HL-60 (cell line): ENCODE data around the gene AQP12A.

Experiments used
- POLR2AphosphoS5 ChIP-seq: IDR thresholded peaks from 2 replicates; pipeline ENCODE4 v1.6.1; 2012; ENCODE audit warnings: low read depth
- SPI1 ChIP-seq: IDR thresholded peaks from 2 replicates; pipeline ENCODE4 v1.6.1; 2012; ENCODE audit warnings: low read depth, mild to moderate bottlenecking, borderline replicate concordance
- TF ChIP-seq, protein P1 (sequence below): IDR thresholded peaks from one replicate; pipeline ENCODE4 v1.5.1; 2011; ENCODE audit warnings: low read length, control low read depth, inconsistent platforms; ENCODE audit not compliant: insufficient read depth
- TF ChIP-seq, protein P2 (sequence below): IDR thresholded peaks from 2 replicates; pipeline ENCODE4 v1.6.1; 2012; ENCODE audit warnings: low read depth; ENCODE audit not compliant: insufficient replicate concordance

DNA sequence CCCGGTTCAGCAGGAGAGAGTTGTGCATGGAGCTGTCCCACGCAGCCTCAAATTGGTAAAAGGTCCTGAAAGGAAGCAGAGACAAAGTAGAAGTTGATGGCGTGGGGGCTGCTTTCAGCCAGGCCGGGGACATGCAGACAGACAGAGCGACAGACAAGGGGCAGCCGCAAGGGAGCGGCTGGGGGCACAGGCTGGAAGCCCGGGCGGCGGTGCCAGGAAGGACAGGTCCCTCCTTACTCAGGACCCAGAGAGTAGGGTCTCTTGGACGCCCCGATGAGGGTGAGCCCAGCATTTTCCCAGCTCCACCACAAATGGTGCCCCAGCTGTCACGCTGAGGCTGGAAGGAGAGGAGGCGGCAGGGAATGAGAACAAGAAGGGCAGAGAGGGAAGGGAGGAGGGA, 35.2 kb downstream of the AQP12A start:
- TF ChIP-seq, protein P1, sequence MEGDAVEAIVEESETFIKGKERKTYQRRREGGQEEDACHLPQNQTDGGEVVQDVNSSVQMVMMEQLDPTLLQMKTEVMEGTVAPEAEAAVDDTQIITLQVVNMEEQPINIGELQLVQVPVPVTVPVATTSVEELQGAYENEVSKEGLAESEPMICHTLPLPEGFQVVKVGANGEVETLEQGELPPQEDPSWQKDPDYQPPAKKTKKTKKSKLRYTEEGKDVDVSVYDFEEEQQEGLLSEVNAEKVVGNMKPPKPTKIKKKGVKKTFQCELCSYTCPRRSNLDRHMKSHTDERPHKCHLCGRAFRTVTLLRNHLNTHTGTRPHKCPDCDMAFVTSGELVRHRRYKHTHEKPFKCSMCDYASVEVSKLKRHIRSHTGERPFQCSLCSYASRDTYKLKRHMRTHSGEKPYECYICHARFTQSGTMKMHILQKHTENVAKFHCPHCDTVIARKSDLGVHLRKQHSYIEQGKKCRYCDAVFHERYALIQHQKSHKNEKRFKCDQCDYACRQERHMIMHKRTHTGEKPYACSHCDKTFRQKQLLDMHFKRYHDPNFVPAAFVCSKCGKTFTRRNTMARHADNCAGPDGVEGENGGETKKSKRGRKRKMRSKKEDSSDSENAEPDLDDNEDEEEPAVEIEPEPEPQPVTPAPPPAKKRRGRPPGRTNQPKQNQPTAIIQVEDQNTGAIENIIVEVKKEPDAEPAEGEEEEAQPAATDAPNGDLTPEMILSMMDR: no peak
- no peak for TF ChIP-seq POLR2AphosphoS5
- TF ChIP-seq, protein P2, sequence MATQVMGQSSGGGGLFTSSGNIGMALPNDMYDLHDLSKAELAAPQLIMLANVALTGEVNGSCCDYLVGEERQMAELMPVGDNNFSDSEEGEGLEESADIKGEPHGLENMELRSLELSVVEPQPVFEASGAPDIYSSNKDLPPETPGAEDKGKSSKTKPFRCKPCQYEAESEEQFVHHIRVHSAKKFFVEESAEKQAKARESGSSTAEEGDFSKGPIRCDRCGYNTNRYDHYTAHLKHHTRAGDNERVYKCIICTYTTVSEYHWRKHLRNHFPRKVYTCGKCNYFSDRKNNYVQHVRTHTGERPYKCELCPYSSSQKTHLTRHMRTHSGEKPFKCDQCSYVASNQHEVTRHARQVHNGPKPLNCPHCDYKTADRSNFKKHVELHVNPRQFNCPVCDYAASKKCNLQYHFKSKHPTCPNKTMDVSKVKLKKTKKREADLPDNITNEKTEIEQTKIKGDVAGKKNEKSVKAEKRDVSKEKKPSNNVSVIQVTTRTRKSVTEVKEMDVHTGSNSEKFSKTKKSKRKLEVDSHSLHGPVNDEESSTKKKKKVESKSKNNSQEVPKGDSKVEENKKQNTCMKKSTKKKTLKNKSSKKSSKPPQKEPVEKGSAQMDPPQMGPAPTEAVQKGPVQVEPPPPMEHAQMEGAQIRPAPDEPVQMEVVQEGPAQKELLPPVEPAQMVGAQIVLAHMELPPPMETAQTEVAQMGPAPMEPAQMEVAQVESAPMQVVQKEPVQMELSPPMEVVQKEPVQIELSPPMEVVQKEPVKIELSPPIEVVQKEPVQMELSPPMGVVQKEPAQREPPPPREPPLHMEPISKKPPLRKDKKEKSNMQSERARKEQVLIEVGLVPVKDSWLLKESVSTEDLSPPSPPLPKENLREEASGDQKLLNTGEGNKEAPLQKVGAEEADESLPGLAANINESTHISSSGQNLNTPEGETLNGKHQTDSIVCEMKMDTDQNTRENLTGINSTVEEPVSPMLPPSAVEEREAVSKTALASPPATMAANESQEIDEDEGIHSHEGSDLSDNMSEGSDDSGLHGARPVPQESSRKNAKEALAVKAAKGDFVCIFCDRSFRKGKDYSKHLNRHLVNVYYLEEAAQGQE: no peak
- no peak for TF ChIP-seq SPI1
